ENCODE data around the gene ADAMTS6.
"Not testable (repeated sequence)": the region's sequence is repeated elsewhere in the genome, so short reads cannot be mapped to it uniquely, and the experiment has no call there.

Gene ADAMTS6

GRCh38 chr5:65481635-65482295 is at the start of gene ADAMTS6:
Gene ADAMTS6, minus strand, starts transcription at chr5:65481920. Its CDS starts 8,247 bp downstream, at chr5:65473673.
- peak; percentile 89 for DNase-seq

GRCh38 chr5:65530904-65531303 is 49.2 kb upstream of the ADAMTS6 start:
- DNase-seq = no peak

GRCh38 chr5:65525726-65526125 is 44.0 kb upstream of the ADAMTS6 start:
- no peak for DNase-seq

DNA sequence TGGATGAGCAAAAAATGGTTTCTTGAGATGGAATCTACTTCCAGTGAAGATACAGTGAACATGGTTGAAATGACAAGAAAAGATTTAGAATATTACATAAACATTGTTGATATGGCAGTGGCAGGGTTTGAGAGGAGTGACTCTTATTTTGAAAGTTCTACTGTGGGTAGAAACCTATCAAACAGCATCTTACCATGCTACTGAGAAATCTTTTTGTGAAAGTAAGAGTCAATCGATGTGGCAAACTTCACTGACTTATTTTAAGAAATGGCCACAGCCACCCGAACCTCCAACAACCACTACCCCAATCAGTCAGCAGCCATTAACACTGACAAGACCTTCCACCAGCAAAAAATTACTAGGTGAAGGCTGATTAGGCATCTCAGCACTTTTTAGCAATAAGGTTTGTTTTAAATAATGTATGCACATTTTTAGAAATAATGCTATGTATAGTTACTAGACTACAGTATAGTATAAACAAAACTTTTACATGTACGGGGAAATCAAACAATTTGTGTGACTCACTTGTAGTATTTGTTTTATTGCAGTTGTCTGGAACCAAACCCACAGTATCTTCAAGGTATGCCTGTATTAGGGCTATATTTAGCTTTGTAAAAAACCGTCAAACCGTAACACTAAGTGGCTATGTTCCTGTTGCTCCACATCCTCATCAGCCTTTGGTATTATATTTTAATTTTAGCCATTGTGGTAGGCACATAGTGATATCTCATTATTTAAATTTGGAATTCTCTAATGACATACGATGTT is 30.6 kb upstream of the ADAMTS6 start:
- no peak for DNase-seq

DNA sequence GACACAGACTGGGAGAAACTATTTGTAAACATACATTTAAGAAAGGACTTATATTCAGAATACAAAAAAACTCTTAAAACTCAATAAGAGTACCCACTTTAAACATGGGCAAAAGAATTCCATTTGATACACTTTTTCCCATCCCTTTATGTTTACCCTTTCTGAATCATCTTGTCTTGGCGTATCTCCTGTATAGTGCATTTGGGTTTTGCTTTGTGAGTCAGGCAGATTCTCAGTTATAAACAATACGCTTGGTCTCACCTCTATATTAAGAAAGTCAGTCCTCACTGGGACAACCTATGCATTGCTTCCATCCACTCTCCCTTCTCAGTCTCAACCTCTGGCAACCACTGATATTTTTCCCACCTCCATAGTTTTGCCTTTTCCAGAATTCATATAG is 27.3 kb upstream of the ADAMTS6 start:
- DNase-seq = no peak

GRCh38 chr5:65506961-65507360 is 25.2 kb upstream of the ADAMTS6 start:
- DNase-seq = no peak

DNA sequence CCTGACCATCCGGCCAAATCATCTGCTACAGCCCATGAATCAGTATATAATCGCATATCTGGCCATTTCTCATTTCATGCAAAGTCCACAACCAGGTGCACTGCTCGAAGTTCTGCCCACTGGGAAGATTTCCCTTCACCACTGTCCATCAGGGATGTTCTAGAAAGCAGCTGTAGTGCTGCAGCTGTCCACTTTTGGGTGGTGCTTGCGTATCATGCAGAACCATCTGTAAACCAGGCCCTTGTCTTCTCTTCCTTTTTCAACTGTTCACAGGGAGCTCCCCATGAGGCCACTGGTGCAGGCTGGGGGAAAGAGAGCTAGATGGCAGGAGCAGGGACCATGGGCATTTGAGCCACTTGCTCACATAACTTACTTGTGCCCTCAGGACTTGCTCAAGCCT is 7.4 kb upstream of the ADAMTS6 start:
- DNase-seq = no peak

DNA sequence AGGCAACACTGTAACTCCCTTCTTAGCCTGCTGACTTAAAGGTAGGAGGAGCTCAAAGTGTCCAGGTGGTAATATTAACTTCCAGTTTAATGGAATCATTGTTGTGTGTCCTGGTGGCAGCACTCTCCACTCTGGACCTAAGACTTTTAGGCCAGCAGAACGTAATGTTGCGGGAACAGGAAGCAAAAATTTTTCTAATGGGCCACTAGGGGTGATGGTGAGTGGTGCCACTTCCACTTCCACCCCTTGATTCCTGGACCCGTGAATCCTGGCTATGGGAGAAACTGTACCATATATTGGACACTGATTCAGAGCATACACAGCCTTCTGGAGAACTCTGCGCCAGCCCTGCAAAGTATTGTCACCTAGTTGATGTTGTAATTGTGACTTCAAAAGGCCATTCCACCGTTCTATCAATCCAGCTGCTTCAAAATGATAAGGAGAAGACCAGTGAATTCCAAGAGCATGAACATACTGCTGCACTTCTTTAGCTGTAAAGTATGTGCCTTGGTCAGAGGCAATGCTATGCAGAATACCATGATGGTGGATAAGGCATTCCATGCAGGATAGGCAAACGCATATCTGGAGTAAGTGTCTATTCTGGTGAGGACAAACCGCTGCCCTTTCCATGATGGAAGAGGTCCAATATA is 6.4 kb upstream of the ADAMTS6 start:
- DNase-seq = not testable (repeated sequence)

DNA sequence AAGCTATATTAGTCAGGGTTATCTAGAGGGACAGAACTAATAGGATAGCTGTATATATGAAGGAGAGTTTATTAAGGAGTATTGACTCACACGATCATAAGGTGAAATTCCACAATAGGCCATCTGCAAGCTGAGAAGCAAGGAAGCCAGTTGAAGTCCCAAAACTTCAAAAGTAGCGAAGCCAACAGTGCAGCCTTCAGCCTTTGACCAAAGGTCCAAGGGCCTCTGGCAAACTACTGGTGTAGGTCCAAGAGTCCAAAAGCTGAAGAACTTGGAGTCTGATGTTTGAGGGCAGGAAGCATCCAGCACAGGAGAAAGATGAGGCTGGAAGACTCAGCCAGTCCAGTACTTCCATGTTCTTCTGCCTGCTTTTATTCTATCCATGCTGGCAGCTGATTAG is 5.1 kb upstream of the ADAMTS6 start:
- DNase-seq = not testable (repeated sequence)

DNA sequence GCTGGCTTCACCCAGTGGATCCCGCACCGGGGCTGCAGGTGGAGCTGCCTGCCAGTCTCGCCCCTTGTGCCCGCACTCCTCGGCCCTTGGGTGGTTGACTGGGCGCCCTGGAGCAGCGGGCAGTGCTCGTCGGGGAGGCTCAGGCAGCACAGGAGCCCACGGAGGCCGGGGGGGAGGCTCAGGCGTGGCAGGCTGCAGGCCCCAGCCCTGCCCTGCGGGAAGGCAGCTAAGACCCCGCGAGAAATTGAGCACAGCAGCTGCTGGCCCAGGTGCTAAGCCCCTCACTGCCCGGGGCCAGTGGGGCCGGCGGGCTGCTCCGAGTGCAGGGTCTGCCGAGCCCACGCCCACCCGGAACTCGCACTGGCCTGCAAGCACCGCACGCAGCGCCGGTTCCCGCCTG is 3.7 kb upstream of the ADAMTS6 start:
- DNase-seq = no peak

GRCh38 chr5:65483546-65484346 is 2.0 kb upstream of the ADAMTS6 start:
- DNase-seq = peak; percentile 48

- DNase-seq = peak; percentile 45
These were observed 1.2 kb upstream of the ADAMTS6 start for GRCh38 chr5:65482736-65483545.

GRCh38 chr5:65482296-65482735 is 596 bp upstream of the ADAMTS6 start:
- DNase-seq = peak; percentile 34

GRCh38 chr5:65481171-65481581 is 544 bp downstream of the ADAMTS6 start:
- DNase-seq = no peak

DNA sequence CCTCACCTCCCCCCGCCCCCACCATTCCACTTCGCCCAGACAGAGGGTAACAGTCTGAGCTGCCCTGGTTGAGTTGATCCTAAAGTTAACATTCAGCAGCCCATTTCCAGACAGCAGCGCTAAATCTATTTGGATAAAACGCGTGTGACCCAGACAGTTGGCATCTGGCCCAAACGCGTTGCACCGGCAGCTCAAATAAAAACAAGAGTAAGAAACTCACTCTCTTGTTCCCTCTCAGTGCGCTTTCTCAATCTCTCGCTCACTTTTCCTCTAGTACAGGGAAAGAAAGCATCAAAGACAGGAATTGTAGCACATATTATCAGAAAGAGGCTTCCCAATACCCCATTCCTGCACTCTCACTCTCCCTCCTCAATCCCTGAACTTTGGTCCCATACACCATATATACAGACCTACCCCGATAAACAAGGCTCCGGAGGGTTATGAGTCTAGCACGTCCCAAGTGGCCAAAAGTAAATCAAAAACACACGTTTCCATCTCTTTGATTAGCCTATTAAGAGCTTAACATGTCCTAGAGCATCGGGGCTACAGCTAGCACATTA is 1.3 kb downstream of the ADAMTS6 start:
- DNase-seq = peak; percentile 46

DNA sequence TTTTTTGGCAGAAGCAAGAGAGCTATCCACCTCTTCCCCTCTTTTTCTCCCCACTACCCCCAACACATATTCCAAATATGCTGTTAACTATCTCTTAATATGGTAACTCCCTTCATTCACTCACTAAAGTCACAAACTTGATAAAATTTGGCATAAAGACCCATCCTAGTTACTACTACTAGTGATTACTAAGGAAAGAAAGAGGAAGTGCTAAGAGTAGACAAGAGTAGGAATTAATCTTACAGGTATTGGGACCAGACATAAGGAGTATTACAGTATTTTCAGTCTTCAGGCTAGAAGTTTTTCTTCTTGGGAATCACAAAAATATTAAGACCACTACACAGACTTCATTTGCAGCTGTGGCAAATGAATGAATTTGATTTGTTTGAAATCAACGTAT is 2.2 kb downstream of the ADAMTS6 start:
- DNase-seq = no peak

GRCh38 chr5:65478336-65478735 is 3.4 kb downstream of the ADAMTS6 start:
- DNase-seq = no peak

GRCh38 chr5:65475895-65476294 is 5.8 kb downstream of the ADAMTS6 start:
- DNase-seq = no peak

GRCh38 chr5:65475336-65475735 is 6.4 kb downstream of the ADAMTS6 start:
- DNase-seq = no peak

GRCh38 chr5:65474130-65474711 is 7.5 kb downstream of the ADAMTS6 start:
- no peak for DNase-seq

GRCh38 chr5:65468633-65469032 is 13.1 kb downstream of the ADAMTS6 start:
- no peak for DNase-seq

Measured in NCI-H774 (cell line).